Osteocyte (in vitro differentiated cells): ENCODE measurements around the gene ABCC6. TPM values are rescaled to one million over a fixed set of nuclear protein-coding genes. Genes with fewer than 3 reads are reported as not detected.
A peak's percentile ranks its signal among the peaks of the same experiment; 100 is the strongest.
"Not testable (repeated sequence)": the region's sequence is repeated elsewhere in the genome, so short reads cannot be mapped to it uniquely, and the experiment has no call there.

Source experiments
- DNase-seq: peaks from one replicate; pipeline ENCODE4 v3.0.0; 2021; ENCODE audit warnings: mixed read lengths; ENCODE audit not compliant: unreplicated experiment; ENCODE audit errors: extremely low spot score
- H3K27ac Mint-ChIP-seq: one replicate; pipeline ENCODE4 v1.8.0; 2021; ENCODE audit warnings: mild to moderate bottlenecking, mixed read lengths; ENCODE audit not compliant: unreplicated experiment
- H3K27me3 Mint-ChIP-seq: one replicate; pipeline ENCODE4 v1.8.0; 2021; ENCODE audit warnings: mixed read lengths; ENCODE audit not compliant: unreplicated experiment
- H3K36me3 Mint-ChIP-seq: one replicate; pipeline ENCODE4 v1.8.0; 2021; ENCODE audit warnings: mixed read lengths; ENCODE audit not compliant: unreplicated experiment
- H3K4me1 Mint-ChIP-seq: one replicate; pipeline ENCODE4 v1.8.0; 2021; ENCODE audit warnings: mixed read lengths; ENCODE audit not compliant: unreplicated experiment
- H3K4me3 Mint-ChIP-seq: one replicate; pipeline ENCODE4 v1.8.0; 2021; ENCODE audit warnings: mild to moderate bottlenecking, moderate library complexity, mixed read lengths; ENCODE audit not compliant: unreplicated experiment
- H3K9me3 Mint-ChIP-seq: one replicate; pipeline ENCODE4 v1.8.0; 2021; ENCODE audit warnings: mixed read lengths; ENCODE audit not compliant: unreplicated experiment
- CTCF ChIP-seq: fragments of 200-600 bp; sonication (generic); IDR thresholded peaks from 2 replicates; pipeline ENCODE4 v1.5.0; 2021; ENCODE audit warnings: antibody characterized with exemption, mild to moderate bottlenecking, moderate library complexity
- total RNA-seq: library from RNA; stranded (reverse); gene quantifications from 2 replicates; pipeline ENCODE4 v1.2.1, GENCODE V29; 2021

The ABCC6 gene
- total RNA-seq, 1 donor from 2014 or later, result 1.4 TPM

- no peaks in the 10 kb centered on the region for H3K27me3 Mint-ChIP-seq
- H3K4me1 Mint-ChIP-seq, result peaks cover 3% of the 10 kb centered on the region
- no peak overlapping the region for H3K4me3 Mint-ChIP-seq
- H3K9me3 Mint-ChIP-seq, result no peaks in the 10 kb centered on the region
- TF ChIP-seq CTCF, result no peak
- H3K27ac Mint-ChIP-seq, result no peak overlapping the region
- DNase-seq, result no peak
- H3K36me3 Mint-ChIP-seq, result peaks cover 67% of the 10 kb centered on the region
Observed at GRCh38 chr16:16108759-16109158, 114.5 kb downstream of the ABCC6 start.

- Mint-ChIP-seq H3K4me3 (no peak overlapping the region), H3K27ac (no peak overlapping the region), H3K36me3 (peaks cover 67% of the 10 kb centered on the region), H3K9me3 (no peaks in the 10 kb centered on the region), H3K27me3 (no peaks in the 10 kb centered on the region), H3K4me1 (peaks cover 3% of the 10 kb centered on the region)
- TF ChIP-seq CTCF, result no peak
- DNase-seq, result no peak
Observed at GRCh38 chr16:16107839-16108238, 115.5 kb downstream of the ABCC6 start.

- TF ChIP-seq CTCF, result no peak
- Mint-ChIP-seq H3K4me1 (peaks cover 3% of the 10 kb centered on the region), H3K27me3 (no peaks in the 10 kb centered on the region), H3K36me3 (peaks cover 64% of the 10 kb centered on the region), H3K9me3 (no peaks in the 10 kb centered on the region), H3K4me3 (no peak overlapping the region), H3K27ac (no peak overlapping the region)
- no peak for DNase-seq
Observed at GRCh38 chr16:16106466-16106865, 116.8 kb downstream of the ABCC6 start.

GRCh38 chr16:16105646-16106045, 117.6 kb downstream of the ABCC6 start:
- Mint-ChIP-seq H3K9me3 (no peaks in the 10 kb centered on the region), H3K27ac (peak overlapping the region; percentile 50), H3K4me1 (peaks cover 3% of the 10 kb centered on the region), H3K36me3 (peaks cover 60% of the 10 kb centered on the region), H3K4me3 (no peak overlapping the region), H3K27me3 (no peaks in the 10 kb centered on the region)
- DNase-seq, result no peak
- TF ChIP-seq CTCF, result no peak

GRCh38 chr16:16104804-16105141, 118.5 kb downstream of the ABCC6 start:
- peaks cover 57% of the 10 kb centered on the region for H3K36me3 Mint-ChIP-seq
- H3K4me3 Mint-ChIP-seq, H3K9me3 Mint-ChIP-seq, H3K4me1 Mint-ChIP-seq, DNase-seq, H3K27ac Mint-ChIP-seq, H3K27me3 Mint-ChIP-seq: not testable (repeated sequence)

GRCh38 chr16:16104132-16104803, 119.0 kb downstream of the ABCC6 start:
- H3K27me3 Mint-ChIP-seq, DNase-seq, H3K27ac Mint-ChIP-seq, H3K4me3 Mint-ChIP-seq, H3K9me3 Mint-ChIP-seq, H3K4me1 Mint-ChIP-seq: not testable (repeated sequence)
- peaks cover 59% of the 10 kb centered on the region for H3K36me3 Mint-ChIP-seq
